Esophagus squamous epithelium (tissue), 5 donors: ENCODE results near the gene FAS. TPM values are rescaled to one million over a fixed set of nuclear protein-coding genes. Genes with fewer than 3 reads are reported as not detected.

ENCODE experiments used
- DNase-seq: peaks from one replicate; lab custom pipeline; 2025; lab: John Stamatoyannopoulos, UW
- H3K27ac ChIP-seq, 4 donors: fragments of 200-600 bp; sonication (generic); one replicate each; pipeline ENCODE4 v1.5.1; 2016 to 2019; ENCODE audit warnings: mild to moderate bottlenecking in 1 of 4
- H3K27me3 ChIP-seq, 4 donors: fragments of 200-600 bp; sonication (generic); 1 replicate in 3 of 4; 2 replicates in 1 of 4; pipeline versions ENCODE4 v1.5.1 to v1.6.0; 2017 to 2021; ENCODE audit warnings: antibody characterized with exemption in 1 of 4
- H3K36me3 ChIP-seq, 3 donors: fragments of 200-600 bp; sonication (generic); one replicate each; pipeline ENCODE4 v1.5.1; 2016 to 2019
- H3K4me1 ChIP-seq, 3 donors: fragments of 200-600 bp; sonication (generic); one replicate each; pipeline ENCODE4 v1.5.1; 2017 to 2019
- H3K4me3 ChIP-seq, 4 donors: fragments of 200-600 bp; sonication (generic); 1 replicate in 3 of 4; 2 replicates in 1 of 4; pipeline ENCODE4 v1.5.1; 2016 to 2019; ENCODE audit warnings: mild to moderate bottlenecking in 2 of 4, moderate library complexity in 1 of 4
- H3K9me3 ChIP-seq, 3 donors: fragments of 200-600 bp; sonication (generic); one replicate each; pipeline ENCODE4 v1.5.1; 2016 to 2019
- CTCF ChIP-seq, 6 experiments: fragments of 450-650 bp in 4 of 6; fragments of 200-600 bp in 2 of 6; sonication (generic) in 2 of 6; IDR thresholded peaks; one replicate each; pipeline ENCODE4 v1.5.1; 2016 to 2019; ENCODE audit warnings: antibody characterized with exemption in 6 of 6, mild to moderate bottlenecking in 4 of 6, moderate library complexity in 4 of 6
- POLR2A ChIP-seq, 4 donors: fragments of 450-650 bp; IDR thresholded peaks; one replicate each; pipeline ENCODE4 v1.6.1; 2017; ENCODE audit warnings: antibody characterized with exemption in 4 of 4, mild to moderate bottlenecking in 4 of 4, moderate library complexity in 3 of 4
- WGBS, 2 donors: methylation state at CpG; one replicate each; pipeline ENCODE4 v1.1.5; 2018; 5-methylcytosine and 5-hydroxymethylcytosine counted together
- intact Hi-C: fragments of 100-400 bp; cut with DNase I; formaldehyde crosslinking; loops from one replicate; pipeline ENCODE4 v1.15.0; 2022
- total RNA-seq, 4 donors: library from RNA; depleted of rRNA; stranded (reverse); fragments of >200 nt; gene quantifications; one replicate each; pipeline ENCODE4 v1.1.0, GENCODE V29; 2016
- donor health status: DM: yes; HTN: yes; CAD: no.

Gene FAS
- total RNA-seq, 4 donors from 2014 or later, result 14.9 to 33.6 (median 19.4) TPM

GRCh38 chr10:88946200-88946599 is 44.4 kb upstream of the FAS start:
- H3K27ac ChIP-seq, result peak overlapping the region in 1 of 4 donors; percentile 13
- TF ChIP-seq CTCF (IDR thresholded peaks at IDR 0.05), result no peak
- no peak for TF ChIP-seq POLR2A (IDR thresholded peaks at IDR 0.05)
- peaks cover 0 to 34% (median 0%) of the 10 kb centered on the region in 3 donors for H3K36me3 ChIP-seq
- no peak overlapping the region for H3K4me3 ChIP-seq
- intact Hi-C loops, result no loop called here
- H3K4me1 ChIP-seq, result peaks cover 0 to 50% (median 4%) of the 10 kb centered on the region in 3 donors
- no peak for DNase-seq
- H3K9me3 ChIP-seq, result no peaks in the 10 kb centered on the region
- 78 to 79% methylated on average over 1 of the region's 1 CpG for WGBS, 2 donors
- no peaks in the 10 kb centered on the region for H3K27me3 ChIP-seq

GRCh38 chr10:88946965-88947590 is 43.5 kb upstream of the FAS start:
- TF ChIP-seq POLR2A (IDR thresholded peaks at IDR 0.05) (no peak), CTCF (IDR thresholded peaks at IDR 0.05) (no peak)

DNA sequence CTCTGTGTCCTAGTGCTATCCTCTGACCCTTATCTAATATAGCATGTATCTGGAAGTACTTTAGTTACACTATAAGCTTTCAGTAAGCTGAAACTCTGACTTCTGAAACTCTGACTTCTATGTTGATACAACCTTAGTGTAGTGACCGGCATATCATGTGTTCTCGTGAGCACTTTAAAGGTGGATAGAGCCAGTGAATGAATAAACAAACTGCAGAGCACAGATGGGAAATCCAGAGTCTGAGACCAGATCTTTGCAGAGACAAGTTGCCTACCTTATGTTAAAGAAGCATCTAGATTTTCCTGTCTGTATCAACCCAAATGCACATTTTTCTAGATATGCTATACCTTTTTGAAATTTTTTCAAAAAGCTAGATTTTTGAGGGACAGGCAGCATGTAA is 41.5 kb upstream of the FAS start:
- Histone ChIP-seq H3K27me3 (no peaks in the 10 kb centered on the region), H3K27ac (peak overlapping the region; percentile 16 to 89 (median 80)), H3K4me3 (peak overlapping the region; percentile 9 to 60 (median 41)), H3K9me3 (no peaks in the 10 kb centered on the region), H3K36me3 (peaks cover 0 to 7% (median 0%) of the 10 kb centered on the region in 3 donors), H3K4me1 (peaks cover 0 to 44% (median 7%) of the 10 kb centered on the region in 3 donors)
- DNase-seq, result no peak
- intact Hi-C loops, result no loop called here
- 75 to 95% methylated on average over 2 of the region's 2 CpGs for whole genome bisulfite sequencing, 2 donors
- TF ChIP-seq CTCF (IDR thresholded peaks at IDR 0.05) (no peak), POLR2A (IDR thresholded peaks at IDR 0.05) (no peak)

More at GRCh38 chr10:88946965-88947590, 43.5 kb upstream of the FAS start:
- peak overlapping the region in 3 of 4 donors; percentile 11 to 86 (median 41) for H3K27ac ChIP-seq
- intact Hi-C loops, result no loop called here
- peak overlapping the region in 3 of 4 donors; percentile 41 to 60 (median 41) for H3K4me3 ChIP-seq
- no peaks in the 10 kb centered on the region for H3K9me3 ChIP-seq
- 81 to 100% methylated on average over 4 to 5 of the region's 6 CpGs for WGBS, 2 donors
- H3K36me3 ChIP-seq, result peaks cover 0 to 26% (median 0%) of the 10 kb centered on the region in 3 donors
- H3K27me3 ChIP-seq, result no peaks in the 10 kb centered on the region
- peaks cover 0 to 50% (median 7%) of the 10 kb centered on the region in 3 donors for H3K4me1 ChIP-seq
- no peak for DNase-seq

GRCh38 chr10:88949912-88950837 is 40.4 kb upstream of the FAS start:
- DNase-seq, result no peak
- peak overlapping the region; percentile 76 to 90 (median 88) for H3K27ac ChIP-seq
- H3K4me1 ChIP-seq, result peaks cover 0 to 34% (median 7%) of the 10 kb centered on the region in 3 donors
- TF ChIP-seq CTCF (IDR thresholded peaks at IDR 0.05), result no peak
- TF ChIP-seq POLR2A (IDR thresholded peaks at IDR 0.05), result no peak
- no peaks in the 10 kb centered on the region for H3K36me3 ChIP-seq
- 60 to 61% methylated on average over 3 of the region's 3 CpGs for WGBS, 2 donors
- intact Hi-C loops, result no loop called here
- H3K27me3 ChIP-seq, result no peaks in the 10 kb centered on the region
- no peaks in the 10 kb centered on the region for H3K9me3 ChIP-seq
- H3K4me3 ChIP-seq, result peak overlapping the region; percentile 13 to 60 (median 41)
